ENCODE measurements around the gene PTPN14.

PTPN14 gene

DNA sequence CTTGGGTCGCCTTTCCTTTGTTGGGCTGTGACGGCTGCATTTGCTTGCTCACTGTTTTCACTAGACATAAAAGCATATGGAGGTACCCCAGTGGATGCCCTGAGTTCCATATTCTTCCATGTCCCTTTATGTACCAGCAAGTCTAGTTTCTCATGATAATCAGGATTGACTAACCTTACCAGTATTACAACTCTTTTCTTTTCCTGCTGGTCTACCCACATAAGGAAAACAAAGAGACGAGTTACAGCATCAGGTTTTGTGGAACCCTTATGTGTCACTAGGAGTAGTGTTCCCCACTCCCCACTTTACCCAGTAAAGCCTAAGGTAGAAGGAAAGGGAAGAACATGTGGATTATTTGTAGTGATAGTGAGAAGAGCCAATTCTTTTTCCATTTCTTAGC, 35.2 kb upstream of the PTPN14 start:
- H3K36me3 Mint-ChIP-seq (ENCODE audit: low read depth) = no peaks in the 10 kb centered on the region
- TF ChIP-seq CTCF (IDR thresholded peaks at IDR 0.05; ENCODE audit: unreplicated experiment in 3 of 3) = no peak
- H3K27ac Mint-ChIP-seq = no peak overlapping the region
- H3K27me3 Mint-ChIP-seq (ENCODE audit: low read depth) = peaks cover 4% of the 10 kb centered on the region
- no peaks in the 10 kb centered on the region for H3K9me3 Mint-ChIP-seq
- no peaks in the 10 kb centered on the region for H3K4me1 Mint-ChIP-seq
- no peak overlapping the region for H3K4me3 Mint-ChIP-seq

GRCh38 chr1:214584805-214585766, 33.7 kb upstream of the PTPN14 start:
- H3K9me3 Mint-ChIP-seq = no peaks in the 10 kb centered on the region
- no peaks in the 10 kb centered on the region for H3K4me1 Mint-ChIP-seq
- peak; percentile 58 to 86 (median 58) for TF ChIP-seq CTCF (IDR thresholded peaks at IDR 0.05; ENCODE audit: unreplicated experiment in 3 of 3)

GRCh38 chr1:214583824-214584554, 32.6 kb upstream of the PTPN14 start:
- H3K9me3 Mint-ChIP-seq = no peaks in the 10 kb centered on the region
- H3K4me3 Mint-ChIP-seq = no peak overlapping the region
- H3K27me3 Mint-ChIP-seq (ENCODE audit: low read depth) = no peaks in the 10 kb centered on the region
- no peak for TF ChIP-seq CTCF (IDR thresholded peaks at IDR 0.05; ENCODE audit: unreplicated experiment in 3 of 3)
- H3K4me1 Mint-ChIP-seq = no peaks in the 10 kb centered on the region
- no peaks in the 10 kb centered on the region for H3K36me3 Mint-ChIP-seq (ENCODE audit: low read depth)
- no peak overlapping the region for H3K27ac Mint-ChIP-seq

More at GRCh38 chr1:214584805-214585766, 33.7 kb upstream of the PTPN14 start:
- H3K36me3 Mint-ChIP-seq (ENCODE audit: low read depth) = no peaks in the 10 kb centered on the region
- H3K27me3 Mint-ChIP-seq (ENCODE audit: low read depth) = no peaks in the 10 kb centered on the region
- no peak overlapping the region for H3K27ac Mint-ChIP-seq
- no peak overlapping the region for H3K4me3 Mint-ChIP-seq

DNA sequence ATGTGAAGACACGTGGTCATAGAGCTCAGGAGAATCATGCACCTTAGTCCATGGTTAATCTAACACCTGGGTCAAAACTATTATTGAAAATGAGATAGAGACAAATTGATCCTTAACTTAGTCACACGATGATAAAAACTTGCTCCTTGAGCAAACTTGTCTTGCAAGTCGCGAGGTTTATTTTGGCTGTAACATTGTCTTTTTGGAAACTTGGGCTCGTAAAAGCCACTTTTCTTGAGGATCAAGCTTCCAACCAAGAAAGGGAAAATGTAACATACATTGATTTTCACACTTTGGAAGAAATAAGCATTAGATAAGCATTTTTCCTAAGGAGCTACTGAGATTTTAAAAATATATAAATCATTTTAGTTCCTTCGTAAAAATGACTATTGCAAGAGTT, 31.7 kb upstream of the PTPN14 start:
- no peak overlapping the region for H3K4me3 Mint-ChIP-seq
- H3K9me3 Mint-ChIP-seq = peaks cover under 1% of the 10 kb centered on the region
- peaks cover 1% of the 10 kb centered on the region for H3K36me3 Mint-ChIP-seq (ENCODE audit: low read depth)
- no peak for TF ChIP-seq CTCF (IDR thresholded peaks at IDR 0.05; ENCODE audit: unreplicated experiment in 3 of 3)
- H3K27me3 Mint-ChIP-seq (ENCODE audit: low read depth) = no peaks in the 10 kb centered on the region
- H3K27ac Mint-ChIP-seq = no peak overlapping the region
- H3K4me1 Mint-ChIP-seq = no peaks in the 10 kb centered on the region

DNA sequence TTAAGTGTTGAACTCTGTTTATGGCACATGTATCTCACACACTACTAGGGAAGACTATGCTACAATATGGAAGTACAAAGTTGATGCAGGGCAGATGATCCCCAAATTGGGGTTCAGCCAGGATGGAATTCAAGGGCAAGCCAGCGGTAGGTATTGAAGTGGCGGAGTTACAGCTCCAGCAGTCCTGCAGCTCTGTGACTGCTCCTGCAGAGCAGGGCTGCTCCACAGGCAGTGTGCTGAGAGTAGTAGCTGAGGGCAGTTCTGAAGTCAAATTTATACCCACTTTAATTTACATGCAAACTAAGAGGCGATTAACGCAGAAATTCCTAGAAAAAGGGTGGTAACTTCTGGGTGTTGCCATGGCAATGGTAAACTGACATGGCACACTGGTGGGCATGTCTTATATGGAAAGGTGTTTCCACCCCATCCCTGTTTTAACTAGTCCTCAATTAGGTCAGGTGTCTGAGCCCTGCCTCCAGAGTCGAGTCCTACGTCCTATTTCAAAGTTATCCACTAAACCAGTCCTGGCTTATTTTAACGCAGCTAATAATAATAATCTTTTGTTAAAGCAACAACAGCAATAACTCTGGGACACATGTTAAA, 31.0 kb upstream of the PTPN14 start:
- no peak overlapping the region for H3K4me3 Mint-ChIP-seq
- no peak for TF ChIP-seq CTCF (IDR thresholded peaks at IDR 0.05; ENCODE audit: unreplicated experiment in 3 of 3)
- H3K4me1 Mint-ChIP-seq = no peaks in the 10 kb centered on the region
- no peak overlapping the region for H3K27ac Mint-ChIP-seq
- peaks cover 4% of the 10 kb centered on the region for H3K36me3 Mint-ChIP-seq (ENCODE audit: low read depth)
- H3K9me3 Mint-ChIP-seq = peaks cover 8% of the 10 kb centered on the region
- H3K27me3 Mint-ChIP-seq (ENCODE audit: low read depth) = no peaks in the 10 kb centered on the region

All from nephron (organoid).